ENCODE results near the gene CTNS. TPM values are rescaled to one million over a fixed set of nuclear protein-coding genes. Genes with fewer than 3 reads are reported as not detected.

Gene CTNS
- total and polyA plus RNA-seq, 9 donors, result 10.1 to 23.3 (median 14.5) TPM

GRCh38 chr17:3596804-3597464, 39.6 kb upstream of the CTNS start:
- intact Hi-C loops (cut with DNase I), result no loop called here
- H3K36me3 ChIP-seq, result no peaks in the 10 kb centered on the region
- H3K9me3 ChIP-seq, result no peaks in the 10 kb centered on the region
- H3K27me3 ChIP-seq, result no peaks in the 10 kb centered on the region
- H3K4me1 ChIP-seq (ENCODE audit: insufficient read depth), result no peaks in the 10 kb centered on the region
- 84 to 88% (median 87%) methylated on average over 27 of the region's 27 CpGs for WGBS, 3 donors
- no peak for DNase-seq
- H3K4me3 ChIP-seq, result no peak overlapping the region
- H3K27ac ChIP-seq, result no peak overlapping the region
- TF ChIP-seq POLR2A (IDR thresholded peaks at IDR 0.05) (no peak), CTCF (IDR thresholded peaks at IDR 0.05) (no peak), EP300 (IDR thresholded peaks at IDR 0.05) (no peak)

DNA sequence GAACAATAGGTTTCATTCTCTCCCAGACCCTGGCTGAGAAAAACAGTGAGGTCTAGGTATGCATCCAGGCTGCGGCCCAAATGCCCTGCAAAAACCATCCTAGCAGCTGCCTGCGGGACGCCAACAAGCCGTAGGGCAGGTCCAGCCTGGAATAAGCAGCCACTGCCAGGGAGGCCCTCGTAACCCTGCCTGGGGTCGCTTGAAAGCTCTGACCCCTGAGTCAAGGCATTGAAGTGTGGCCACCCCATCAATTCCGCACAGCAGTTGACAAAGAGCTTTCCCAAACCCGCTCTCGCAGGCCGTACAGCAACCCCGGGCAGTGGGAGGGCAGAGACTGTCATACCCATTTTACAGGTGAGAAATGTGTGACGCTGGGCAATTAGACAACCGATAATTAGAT, 38.5 kb upstream of the CTNS start:
- Histone ChIP-seq H3K4me3 (no peak overlapping the region), H3K27ac (no peak overlapping the region), H3K27me3 (no peaks in the 10 kb centered on the region), H3K9me3 (no peaks in the 10 kb centered on the region), H3K4me1 (ENCODE audit: insufficient read depth) (no peaks in the 10 kb centered on the region), H3K36me3 (no peaks in the 10 kb centered on the region)
- TF ChIP-seq POLR2A (IDR thresholded peaks at IDR 0.05) (no peak), EP300 (IDR thresholded peaks at IDR 0.05) (no peak), CTCF (IDR thresholded peaks at IDR 0.05) (no peak)
- intact Hi-C loops (cut with DNase I), result no loop called here
- no peak for DNase-seq
- 88 to 90% (median 88%) methylated on average over 13 of the region's 13 CpGs for WGBS, 3 donors

DNA sequence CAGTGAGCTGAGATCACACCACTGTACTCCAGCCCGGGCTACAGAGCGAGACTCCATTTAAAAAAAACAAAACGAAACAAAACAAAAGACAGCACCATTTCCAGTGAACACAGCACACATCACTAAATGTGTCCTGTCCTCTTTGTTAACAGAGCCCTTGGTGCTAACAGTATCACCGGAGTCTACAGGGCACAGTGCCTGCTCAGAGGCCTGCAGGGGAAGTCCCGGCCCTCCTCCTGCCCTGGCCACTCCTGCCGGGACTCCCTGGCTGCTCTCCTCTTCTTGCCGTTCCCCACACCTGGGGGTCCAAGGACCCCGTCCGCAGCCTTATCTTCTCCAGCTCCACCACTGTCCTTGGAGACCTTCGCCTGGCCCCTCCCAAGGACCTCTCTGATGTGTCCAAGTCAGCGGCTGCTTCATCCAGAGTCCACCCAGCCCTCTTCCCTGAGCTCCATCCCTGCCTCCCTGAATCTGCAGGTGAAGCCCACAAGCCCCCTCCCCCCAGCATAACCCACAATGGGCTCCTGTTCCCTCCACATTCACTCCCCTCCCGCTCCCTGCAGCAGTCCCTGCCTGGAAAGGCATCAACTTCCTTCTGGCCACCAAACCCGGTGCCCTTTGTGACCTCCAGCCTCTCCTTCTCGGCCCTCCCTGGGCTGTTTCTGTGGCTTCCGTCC, 35.9 kb upstream of the CTNS start:
- WGBS, 3 donors, result 67 to 77% (median 73%) methylated on average over 15 of the region's 15 CpGs
- Histone ChIP-seq H3K36me3 (no peaks in the 10 kb centered on the region), H3K27me3 (no peaks in the 10 kb centered on the region), H3K9me3 (no peaks in the 10 kb centered on the region), H3K4me1 (ENCODE audit: insufficient read depth) (no peaks in the 10 kb centered on the region), H3K4me3 (no peak overlapping the region), H3K27ac (no peak overlapping the region)
- no peak for DNase-seq
- intact Hi-C loops (cut with DNase I), result no loop called here
- no peak for TF ChIP-seq POLR2A (IDR thresholded peaks at IDR 0.05)
- no peak for TF ChIP-seq CTCF (IDR thresholded peaks at IDR 0.05)
- TF ChIP-seq EP300 (IDR thresholded peaks at IDR 0.05), result no peak

GRCh38 chr17:3602499-3602898, 34.1 kb upstream of the CTNS start:
- Histone ChIP-seq H3K4me3 (no peak overlapping the region), H3K36me3 (no peaks in the 10 kb centered on the region), H3K9me3 (no peaks in the 10 kb centered on the region), H3K27me3 (no peaks in the 10 kb centered on the region), H3K4me1 (ENCODE audit: insufficient read depth) (no peaks in the 10 kb centered on the region), H3K27ac (no peak overlapping the region)
- DNase-seq, result no peak
- WGBS, 3 donors, result 75 to 76% (median 75%) methylated on average over 16 of the region's 16 CpGs
- TF ChIP-seq POLR2A (IDR thresholded peaks at IDR 0.05), result no peak
- peak in 1 of 3 donors; percentile 10 for TF ChIP-seq CTCF (IDR thresholded peaks at IDR 0.05)
- intact Hi-C loops (cut with DNase I), result no loop called here
